ENCODE data around the gene PACS1.

PACS1 gene

DNA sequence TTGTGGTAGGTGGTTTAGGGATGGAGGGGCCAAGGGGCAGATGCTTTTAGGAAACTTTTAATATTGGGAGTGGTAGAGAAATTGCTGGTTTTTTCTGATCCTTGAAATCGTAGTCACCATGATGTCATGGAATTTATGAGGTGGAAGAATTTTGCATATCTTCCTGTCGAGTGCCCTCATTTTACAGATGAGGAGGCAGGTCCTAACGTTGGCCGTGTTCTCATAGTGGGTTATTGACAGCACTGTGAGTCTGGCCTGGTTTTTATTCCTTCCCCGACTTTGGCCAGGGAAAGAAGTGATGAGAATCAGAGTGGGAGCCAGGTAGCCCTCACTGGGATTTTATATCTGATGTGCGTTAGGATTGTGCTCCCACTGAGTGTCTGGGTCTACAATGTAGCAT is 8.8 kb upstream of the PACS1 start:
- Histone ChIP-seq H3K4me3 (ENCODE audit: low read depth in 1 of 2, low read length in 1 of 2) (no peak overlapping the region), H3K4me1 (ENCODE audit: control insufficient read depth in 1 of 2, insufficient read depth in 1 of 2, low read depth in 1 of 2, low read length in 1 of 2) (no peaks in the 10 kb centered on the region), H3K27me3 (no peaks in the 10 kb centered on the region), H3K9me3 (no peaks in the 10 kb centered on the region), H3K36me3 (peaks cover 94% of the 10 kb centered on the region), H3K27ac (no peak overlapping the region)
- no peak for TF ChIP-seq CTCF (IDR thresholded peaks at IDR 0.05)

DNA sequence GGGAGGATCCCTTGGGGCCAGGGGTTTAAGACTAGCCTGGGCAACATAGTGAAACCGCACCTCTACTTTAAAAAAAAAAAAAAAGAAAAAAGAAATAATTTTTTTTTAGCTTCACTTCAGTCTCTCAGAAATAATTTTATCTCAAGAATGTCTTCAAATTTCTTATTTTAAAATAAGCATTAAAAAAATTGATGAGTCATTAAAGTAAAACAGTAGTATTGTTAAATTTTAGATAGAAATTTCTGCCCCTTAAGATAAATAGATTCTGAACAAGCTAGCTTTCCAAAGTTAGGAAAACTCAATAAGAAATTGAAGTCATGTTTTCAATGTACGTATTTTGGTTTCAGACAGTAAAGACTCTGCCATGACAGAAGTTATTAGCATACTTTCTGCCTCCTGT is 7.7 kb upstream of the PACS1 start:
- Histone ChIP-seq H3K36me3 (peaks cover 94% of the 10 kb centered on the region), H3K4me1 (ENCODE audit: control insufficient read depth in 1 of 2, insufficient read depth in 1 of 2, low read depth in 1 of 2, low read length in 1 of 2) (peaks cover 0 to 3% of the 10 kb centered on the region in 2 experiments), H3K27ac (no peak overlapping the region), H3K27me3 (no peaks in the 10 kb centered on the region), H3K4me3 (ENCODE audit: low read depth in 1 of 2, low read length in 1 of 2) (no peak overlapping the region), H3K9me3 (no peaks in the 10 kb centered on the region)
- TF ChIP-seq CTCF (IDR thresholded peaks at IDR 0.05), result no peak

GRCh38 chr11:66063900-66064299 is 6.2 kb upstream of the PACS1 start:
- H3K9me3 ChIP-seq, result no peaks in the 10 kb centered on the region
- no peak for TF ChIP-seq CTCF (IDR thresholded peaks at IDR 0.05)
- H3K27ac ChIP-seq, result no peak overlapping the region
- H3K36me3 ChIP-seq, result peaks cover 86% of the 10 kb centered on the region
- H3K27me3 ChIP-seq, result no peaks in the 10 kb centered on the region
- no peak overlapping the region for H3K4me3 ChIP-seq (ENCODE audit: low read depth in 1 of 2, low read length in 1 of 2)
- H3K4me1 ChIP-seq (ENCODE audit: control insufficient read depth in 1 of 2, insufficient read depth in 1 of 2, low read depth in 1 of 2, low read length in 1 of 2), result peaks cover 11 to 12% of the 10 kb centered on the region in 2 experiments

DNA sequence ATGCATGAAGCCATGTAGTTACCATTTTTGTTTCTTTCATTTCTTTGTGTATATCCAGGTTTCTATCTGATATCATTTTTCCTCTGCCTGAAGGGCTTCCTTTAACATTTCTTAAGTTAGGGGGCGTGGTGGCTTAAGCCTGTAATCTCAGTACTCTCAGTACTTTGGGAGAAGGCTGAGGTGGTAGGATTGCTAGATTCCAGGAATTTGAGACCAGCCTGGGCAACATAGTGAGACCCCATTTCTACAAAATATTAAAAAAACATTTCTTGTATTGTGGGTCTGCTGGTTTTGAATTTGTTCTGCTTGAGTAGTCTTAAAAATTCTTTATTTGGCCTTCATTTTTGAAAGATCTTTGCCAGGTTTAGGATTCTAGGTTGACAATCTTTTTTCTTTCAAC is 5.5 kb upstream of the PACS1 start:
- Histone ChIP-seq H3K4me1 (ENCODE audit: control insufficient read depth in 1 of 2, insufficient read depth in 1 of 2, low read depth in 1 of 2, low read length in 1 of 2) (peaks cover 17 to 19% of the 10 kb centered on the region in 2 experiments), H3K27me3 (no peaks in the 10 kb centered on the region), H3K4me3 (ENCODE audit: low read depth in 1 of 2, low read length in 1 of 2) (no peak overlapping the region), H3K27ac (no peak overlapping the region), H3K9me3 (no peaks in the 10 kb centered on the region), H3K36me3 (peaks cover 80% of the 10 kb centered on the region)
- no peak for TF ChIP-seq CTCF (IDR thresholded peaks at IDR 0.05)

- peaks cover 58% of the 10 kb centered on the region for H3K36me3 ChIP-seq
- peak overlapping the region; percentile 22 for H3K27ac ChIP-seq
- H3K9me3 ChIP-seq, result no peaks in the 10 kb centered on the region
- H3K4me1 ChIP-seq (ENCODE audit: control insufficient read depth in 1 of 2, insufficient read depth in 1 of 2, low read depth in 1 of 2, low read length in 1 of 2), result peaks cover 27 to 30% of the 10 kb centered on the region in 2 experiments
- no peak overlapping the region for H3K4me3 ChIP-seq (ENCODE audit: low read depth in 1 of 2, low read length in 1 of 2)
- TF ChIP-seq CTCF (IDR thresholded peaks at IDR 0.05), result no peak
- H3K27me3 ChIP-seq, result no peaks in the 10 kb centered on the region
These were observed 3.3 kb upstream of the PACS1 start for GRCh38 chr11:66066751-66067150.

DNA sequence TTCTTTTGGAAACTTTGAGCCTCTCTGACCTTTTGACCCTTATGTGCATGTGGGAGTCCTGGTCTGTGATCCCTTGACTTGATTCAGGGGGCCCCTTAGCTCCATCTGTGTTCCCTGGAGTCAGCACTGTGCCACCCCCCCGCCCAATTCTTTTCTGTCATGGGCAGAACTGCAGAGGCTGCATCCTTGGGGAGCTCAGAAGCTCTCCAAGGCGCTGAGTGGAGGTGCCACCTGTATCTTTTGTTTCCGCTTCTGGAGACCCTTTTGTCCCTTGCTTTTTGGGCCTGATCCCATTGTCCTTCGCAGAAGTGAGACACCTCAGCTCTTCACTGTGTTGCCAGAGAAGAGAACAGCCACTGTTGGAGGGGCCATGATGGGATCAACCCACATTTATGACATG is 2.4 kb upstream of the PACS1 start:
- Histone ChIP-seq H3K36me3 (peaks cover 50% of the 10 kb centered on the region), H3K4me1 (ENCODE audit: control insufficient read depth in 1 of 2, insufficient read depth in 1 of 2, low read depth in 1 of 2, low read length in 1 of 2) (peaks cover 36 to 39% of the 10 kb centered on the region in 2 experiments)
- no peak for TF ChIP-seq CTCF (IDR thresholded peaks at IDR 0.05)

More for the DNA sequence above, 2.4 kb upstream of the PACS1 start:
- Histone ChIP-seq H3K27me3 (no peaks in the 10 kb centered on the region), H3K27ac (peak overlapping the region; percentile 99), H3K4me3 (ENCODE audit: low read depth in 1 of 2, low read length in 1 of 2) (peak overlapping the region in 1 of 2 experiments; percentile 78), H3K9me3 (no peaks in the 10 kb centered on the region)

Data from neutrophil (primary cell).